Panc1 (cell line): ENCODE measurements around the gene PERCC1.

Experiments used
- POLR2AphosphoS5 ChIP-seq: IDR thresholded peaks from 2 replicates; pipeline ENCODE4 v1.6.1; 2012; ENCODE audit warnings: mild to moderate bottlenecking, low read depth, low read length, moderate library complexity
- TF ChIP-seq, protein P1 (sequence below): fragments of 450-650 bp; IDR thresholded peaks from 2 replicates; pipeline ENCODE4 v1.5.1; 2017; ENCODE audit warnings: mild to moderate bottlenecking

DNA sequence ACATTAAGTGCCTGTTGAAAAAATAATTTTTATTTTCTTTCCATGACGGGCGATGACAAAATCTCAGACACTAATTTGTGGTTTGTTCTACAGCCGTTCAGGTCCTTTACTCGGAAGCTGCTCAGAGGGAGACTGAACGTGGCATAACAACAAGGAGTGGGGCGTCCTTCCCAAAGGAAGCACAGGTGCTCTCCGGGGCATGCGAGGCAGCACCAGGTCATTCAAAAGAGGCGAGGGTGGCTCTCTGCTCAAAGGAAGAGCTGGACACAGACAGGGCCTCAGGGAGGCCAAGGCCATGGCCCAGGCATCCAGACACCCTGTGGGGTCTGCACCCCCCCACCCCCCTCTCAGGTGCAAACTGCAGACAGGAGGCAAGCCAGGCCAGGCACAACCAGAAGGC lies 32.5 kb upstream of the PERCC1 start:
- TF ChIP-seq, protein P1, sequence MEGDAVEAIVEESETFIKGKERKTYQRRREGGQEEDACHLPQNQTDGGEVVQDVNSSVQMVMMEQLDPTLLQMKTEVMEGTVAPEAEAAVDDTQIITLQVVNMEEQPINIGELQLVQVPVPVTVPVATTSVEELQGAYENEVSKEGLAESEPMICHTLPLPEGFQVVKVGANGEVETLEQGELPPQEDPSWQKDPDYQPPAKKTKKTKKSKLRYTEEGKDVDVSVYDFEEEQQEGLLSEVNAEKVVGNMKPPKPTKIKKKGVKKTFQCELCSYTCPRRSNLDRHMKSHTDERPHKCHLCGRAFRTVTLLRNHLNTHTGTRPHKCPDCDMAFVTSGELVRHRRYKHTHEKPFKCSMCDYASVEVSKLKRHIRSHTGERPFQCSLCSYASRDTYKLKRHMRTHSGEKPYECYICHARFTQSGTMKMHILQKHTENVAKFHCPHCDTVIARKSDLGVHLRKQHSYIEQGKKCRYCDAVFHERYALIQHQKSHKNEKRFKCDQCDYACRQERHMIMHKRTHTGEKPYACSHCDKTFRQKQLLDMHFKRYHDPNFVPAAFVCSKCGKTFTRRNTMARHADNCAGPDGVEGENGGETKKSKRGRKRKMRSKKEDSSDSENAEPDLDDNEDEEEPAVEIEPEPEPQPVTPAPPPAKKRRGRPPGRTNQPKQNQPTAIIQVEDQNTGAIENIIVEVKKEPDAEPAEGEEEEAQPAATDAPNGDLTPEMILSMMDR = no peak
- TF ChIP-seq POLR2AphosphoS5 = no peak
